HG03469 (cell line): ENCODE results near the gene HSD17B11.
"Not testable (repeated sequence)": the region's sequence is repeated elsewhere in the genome, so short reads cannot be mapped to it uniquely, and the experiment has no call there.

Source experiments
- ATAC-seq: cut with Tn5 transposase; IDR thresholded peaks from one replicate; pipeline ENCODE4 v1.9.1; 2021; ENCODE audit warnings: mild to moderate bottlenecking, moderate library complexity, moderate number of reproducible peaks; ENCODE audit not compliant: unreplicated experiment

The HSD17B11 gene

GRCh38 chr4:87310691-87311335, 80.2 kb downstream of the HSD17B11 start:
- ATAC-seq = no peak

DNA sequence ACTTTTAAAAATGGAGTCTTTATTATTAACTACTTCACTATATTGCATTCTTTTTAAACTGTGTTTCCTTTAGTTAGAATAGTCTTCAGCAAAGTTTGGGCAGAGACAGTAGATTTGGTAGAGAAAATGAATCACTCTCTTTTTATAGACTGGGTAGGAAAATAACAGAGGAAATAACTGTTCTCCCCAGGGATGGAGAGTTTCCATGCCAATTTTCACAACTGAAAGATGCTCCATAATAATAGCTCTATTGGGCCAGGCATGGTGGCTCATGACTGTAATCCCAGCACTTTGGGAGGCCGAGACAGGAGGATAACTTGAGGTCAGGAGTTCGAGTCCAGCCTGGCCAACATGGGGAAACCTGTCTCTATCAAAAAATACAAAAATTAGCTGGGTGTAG, 81.4 kb downstream of the HSD17B11 start:
- no peak for ATAC-seq

- peak; percentile 59 for ATAC-seq
Measured at GRCh38 chr4:87306056-87306455, 84.9 kb downstream of the HSD17B11 start.

GRCh38 chr4:87305562-87305961, 85.4 kb downstream of the HSD17B11 start:
- no peak for ATAC-seq

DNA sequence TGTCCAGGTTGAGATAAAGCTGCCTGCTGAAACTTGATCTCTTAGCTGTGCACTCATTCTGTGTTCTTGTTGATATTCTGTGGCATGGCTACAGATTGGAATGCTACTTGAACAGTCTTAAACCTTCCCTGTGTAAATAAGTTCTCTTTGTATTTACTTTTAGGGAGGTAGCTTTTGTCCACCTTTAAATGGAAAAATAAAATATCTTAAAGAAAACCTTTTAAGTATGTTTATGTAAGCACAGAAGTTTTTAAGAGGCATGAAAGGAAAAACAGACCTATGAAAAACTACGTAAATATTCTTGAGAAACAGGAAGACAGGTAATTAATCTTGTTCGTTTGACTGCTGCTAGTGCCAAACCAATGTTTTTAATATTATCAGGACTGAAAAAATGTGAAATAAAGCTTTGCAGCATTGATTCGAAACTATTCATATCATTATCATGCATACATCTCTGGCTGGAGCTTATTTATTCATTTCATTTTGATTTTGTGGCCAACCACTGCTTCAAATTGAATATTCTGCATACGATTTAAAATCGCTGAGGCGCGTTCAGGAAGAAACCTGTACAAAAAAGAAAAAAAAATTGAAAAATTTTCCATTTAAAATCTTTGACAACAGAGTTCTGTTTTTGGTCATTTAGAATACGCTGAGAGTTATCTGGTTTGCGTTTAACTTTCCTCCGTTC, 86.1 kb downstream of the HSD17B11 start:
- ATAC-seq = no peak

DNA sequence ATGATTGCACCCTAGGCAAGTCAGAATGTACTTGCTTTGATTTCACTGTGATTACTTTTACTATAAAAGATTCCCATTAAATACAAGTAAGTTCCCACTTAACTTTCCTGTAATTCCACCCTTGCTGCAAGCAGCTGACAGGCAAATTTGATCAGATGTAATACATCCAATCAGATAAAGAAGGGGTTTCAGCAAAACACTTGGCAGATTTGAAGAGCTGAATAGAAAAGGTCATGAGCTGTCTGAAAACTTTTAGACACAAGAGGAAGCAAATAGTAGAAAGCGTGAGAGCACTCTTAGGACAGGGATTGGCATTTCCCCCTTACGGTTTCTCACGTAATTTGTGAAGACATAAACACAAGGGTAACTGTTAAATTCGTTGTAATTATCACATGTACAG, 91.1 kb downstream of the HSD17B11 start:
- no peak for ATAC-seq

GRCh38 chr4:87298362-87298761, 92.6 kb downstream of the HSD17B11 start:
- ATAC-seq = no peak

- not testable (repeated sequence) for ATAC-seq
Measured at GRCh38 chr4:87294911-87295310, 96.1 kb downstream of the HSD17B11 start.

GRCh38 chr4:87293889-87294288, 97.1 kb downstream of the HSD17B11 start:
- ATAC-seq = not testable (repeated sequence)

GRCh38 chr4:87286970-87287369, 104.0 kb downstream of the HSD17B11 start:
- ATAC-seq = no peak
